ENCODE measurements around the gene TSR2.
"Not testable (repeated sequence)": the region's sequence is repeated elsewhere in the genome, so short reads cannot be mapped to it uniquely, and the experiment has no call there.

The TSR2 gene

DNA sequence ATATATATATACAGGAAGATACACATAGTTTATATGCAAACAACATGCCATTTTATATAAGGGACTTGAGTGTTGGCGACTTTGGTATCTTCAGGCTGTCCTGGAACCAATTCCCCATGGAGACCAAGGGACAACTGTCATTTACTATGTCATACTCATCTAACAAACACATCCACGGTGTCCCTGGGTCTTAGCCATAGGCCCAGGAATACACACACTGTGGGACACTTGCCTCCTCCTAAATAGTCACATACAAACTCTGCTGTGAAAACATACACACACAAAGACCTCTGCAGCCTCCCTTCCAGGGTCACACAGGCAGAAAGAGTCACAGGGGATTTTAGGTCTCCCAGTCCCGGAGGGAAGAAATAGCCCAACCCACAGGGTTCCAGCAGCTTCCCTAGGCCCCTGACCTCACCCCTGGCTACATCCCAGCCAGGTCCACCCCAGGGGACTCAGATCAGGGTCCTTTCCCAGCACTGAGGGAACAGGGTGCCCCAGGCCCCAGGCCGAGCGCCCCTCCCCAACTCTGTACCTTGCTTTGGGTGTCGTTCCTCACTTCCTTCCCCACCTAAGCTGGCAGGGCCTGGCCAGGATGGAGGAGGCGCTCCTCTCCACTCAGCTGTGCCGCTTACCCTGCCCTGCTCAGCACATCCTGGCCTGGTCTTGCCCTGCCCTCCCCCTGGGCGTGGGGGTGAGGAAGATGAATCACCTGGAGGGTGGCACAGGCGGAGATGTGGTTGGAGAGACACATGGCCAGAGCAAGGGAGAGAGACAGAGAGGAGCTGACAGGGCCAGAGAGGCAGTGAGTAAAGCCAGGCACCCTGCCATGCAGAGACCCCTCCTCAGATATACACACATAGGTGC, 34.0 kb downstream of the TSR2 start:
- DNase-seq = no peak

DNA sequence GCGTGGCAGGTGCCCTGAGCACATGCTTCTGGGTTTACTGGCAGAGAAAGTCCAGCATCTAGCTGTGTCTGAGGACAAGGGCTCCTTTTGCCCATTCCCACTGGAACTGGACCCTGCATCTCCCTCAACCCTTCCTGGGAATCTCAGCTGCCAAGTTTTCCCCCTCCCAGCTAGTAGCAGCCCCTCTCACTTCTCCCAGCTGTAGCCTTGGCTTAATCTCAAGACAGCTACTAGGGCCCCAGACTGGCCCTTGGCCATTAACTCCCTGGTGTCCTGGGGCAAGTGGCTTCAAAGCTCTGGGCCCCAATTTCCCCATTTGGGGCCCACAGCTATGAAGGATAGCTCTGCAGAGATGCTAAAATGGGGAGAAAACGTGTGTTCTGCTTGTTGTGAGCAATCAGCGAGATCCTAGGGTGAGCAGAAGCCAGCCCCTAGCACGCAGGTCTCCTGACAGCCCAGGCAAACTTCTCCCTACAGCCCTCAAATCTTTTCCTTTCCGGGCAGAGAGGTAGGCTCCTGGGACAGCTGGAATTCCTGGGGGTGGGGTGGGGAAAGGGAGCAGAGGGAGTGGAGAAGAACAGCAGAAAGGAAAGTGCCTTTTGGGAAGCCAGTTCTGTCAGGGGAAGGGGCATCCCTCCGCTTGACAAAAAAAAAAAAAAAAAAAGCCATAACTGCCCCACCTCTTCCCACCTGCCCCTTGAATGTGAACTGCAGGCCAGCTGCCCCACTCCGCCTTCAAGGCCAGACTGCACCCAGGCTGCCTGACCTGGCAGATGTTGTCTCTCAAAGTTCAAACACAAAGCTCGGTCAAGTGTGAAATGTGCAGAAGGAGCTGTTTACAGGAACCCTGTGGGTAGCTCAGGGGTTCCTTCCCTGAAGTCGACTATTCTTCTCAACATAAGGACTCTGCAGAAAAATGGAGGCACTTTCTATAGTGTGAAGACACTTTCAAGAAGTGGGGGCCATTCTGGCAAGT, 39.2 kb downstream of the TSR2 start:
- DNase-seq = no peak

DNA sequence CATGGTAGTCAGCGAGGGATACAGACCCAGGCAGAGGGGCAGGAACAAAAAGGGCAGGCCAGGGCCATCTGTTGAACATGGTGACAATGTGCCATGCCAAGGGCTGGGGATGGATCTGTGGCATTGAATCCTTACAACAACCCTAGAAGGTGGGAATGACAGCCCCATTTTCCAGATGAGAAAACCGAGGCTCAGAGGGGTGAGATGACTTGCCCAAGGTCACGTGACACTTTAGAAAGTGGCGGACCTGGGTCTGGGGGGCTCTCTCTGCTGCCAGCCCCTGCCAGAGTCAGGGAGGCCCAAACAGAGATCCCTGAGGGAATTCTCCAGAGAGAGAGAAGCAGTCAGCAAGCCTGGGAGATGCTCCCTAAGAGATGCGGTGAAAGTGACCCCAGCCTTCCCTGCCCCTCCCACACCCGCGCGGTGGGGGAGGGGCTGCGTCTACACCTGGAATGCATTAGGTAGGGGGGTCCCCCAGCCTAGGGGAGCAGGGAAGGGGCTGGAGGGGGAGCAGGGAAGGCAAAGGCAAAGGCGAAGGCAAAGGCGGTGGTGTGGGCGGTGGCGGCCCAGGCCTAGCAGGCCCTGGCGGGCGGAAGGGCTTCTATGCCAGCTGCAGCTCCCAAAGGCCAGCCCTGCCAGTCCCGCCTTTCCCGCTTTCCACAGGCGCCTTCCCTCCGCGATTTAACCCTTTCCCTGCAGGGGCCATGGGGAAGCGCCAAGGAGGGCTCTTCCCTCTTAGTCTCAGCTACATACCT, 42.8 kb downstream of the TSR2 start:
- DNase-seq = no peak

DNA sequence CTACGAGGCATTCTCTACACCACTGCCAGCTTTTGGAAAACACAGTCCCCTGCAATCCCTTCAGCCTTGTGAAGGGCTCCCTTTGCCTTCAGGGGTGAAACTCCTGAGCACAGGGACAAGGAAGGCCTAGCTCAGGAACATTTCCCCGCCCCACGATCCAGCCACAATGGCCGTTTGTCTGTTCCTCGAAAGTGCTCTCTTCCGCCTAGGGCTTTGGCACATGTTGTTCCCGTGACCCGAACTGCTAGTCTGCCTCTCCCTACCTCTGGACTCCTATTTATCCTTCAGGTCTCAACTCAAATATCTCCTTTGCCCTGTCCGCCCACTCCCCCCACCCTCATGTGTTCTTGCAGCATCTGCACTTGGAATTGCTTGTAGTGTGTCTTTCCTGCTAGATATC, 43.7 kb downstream of the TSR2 start:
- no peak for DNase-seq

DNA sequence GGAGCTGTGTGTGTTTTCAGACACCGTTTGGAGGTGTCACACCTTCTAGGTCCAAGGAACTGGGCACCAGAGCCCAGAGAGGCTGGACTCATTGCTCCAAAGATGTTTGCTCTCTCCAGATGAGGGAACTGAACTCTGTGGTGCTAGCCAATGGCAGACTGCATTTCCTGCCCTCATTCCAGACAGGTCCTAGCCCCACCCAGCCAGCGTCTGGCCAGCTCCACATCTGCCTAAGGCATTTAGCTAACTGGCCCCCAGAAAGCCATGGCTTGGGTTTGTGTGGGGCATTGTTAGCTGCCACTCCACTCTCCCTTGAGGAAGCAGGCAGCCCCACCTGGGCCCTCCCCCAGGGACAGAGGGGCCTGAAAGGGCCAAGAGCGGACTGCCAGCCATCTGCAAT, 44.5 kb downstream of the TSR2 start:
- no peak for DNase-seq

DNA sequence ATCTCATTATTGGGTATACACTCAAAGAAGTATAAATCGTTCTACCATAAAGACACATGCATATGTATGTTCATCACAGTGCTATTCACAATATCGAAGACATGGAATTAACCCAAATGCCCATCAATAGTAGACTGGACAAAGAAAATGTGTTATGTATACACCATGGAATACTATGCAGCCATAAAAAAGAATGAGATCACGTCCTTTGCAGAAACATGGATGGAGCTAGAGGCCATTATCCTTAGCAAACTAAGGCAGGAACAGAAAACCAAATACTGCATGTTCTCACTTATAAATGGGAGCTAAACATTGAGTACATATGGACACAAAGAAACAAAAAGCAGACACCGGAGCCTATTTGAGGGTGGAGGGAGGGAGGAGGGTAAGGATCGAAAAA, 49.6 kb downstream of the TSR2 start:
- DNase-seq = not testable (repeated sequence)

- no peak for DNase-seq
Observed at GRCh38 chrX:54492340-54492739, 52.1 kb downstream of the TSR2 start.

DNA sequence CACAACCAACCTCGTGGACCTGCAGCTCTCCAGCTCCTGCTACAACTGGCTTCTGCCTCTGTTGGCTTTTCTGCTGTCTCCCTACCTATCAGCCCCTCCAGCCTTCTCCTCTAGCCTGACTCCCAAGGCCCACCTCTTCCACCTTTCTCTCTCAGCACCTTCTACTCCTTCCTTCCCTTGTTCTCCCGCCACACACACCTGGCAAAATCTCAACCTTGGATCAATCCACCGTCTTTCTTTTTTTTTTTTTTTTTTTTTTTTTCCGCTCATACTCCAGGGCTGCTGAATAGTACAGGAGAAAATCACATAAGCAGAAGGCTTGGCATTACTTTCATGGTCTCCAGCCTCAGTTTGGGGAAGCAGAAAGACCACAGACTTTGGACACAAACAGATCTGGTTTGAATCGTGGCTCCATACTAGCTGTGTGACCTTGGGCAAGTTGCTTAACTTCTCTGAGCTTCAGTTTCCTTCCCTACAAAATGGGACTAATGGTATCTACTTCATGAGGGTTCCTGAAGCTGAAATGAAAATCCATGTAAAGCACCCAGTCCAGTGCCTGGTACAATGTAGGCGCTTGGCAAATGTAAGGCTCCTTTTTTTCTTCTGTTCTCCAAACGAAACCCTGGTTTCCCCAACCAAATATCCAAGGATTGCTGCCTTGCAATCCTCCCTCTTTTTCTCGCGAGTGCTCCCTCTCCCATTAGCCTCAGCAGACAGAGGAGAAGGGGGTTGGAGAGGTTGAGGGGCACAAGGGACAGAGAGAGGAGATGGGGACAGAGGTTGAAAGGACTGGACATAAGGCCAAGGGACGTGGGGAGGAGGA, 54.2 kb downstream of the TSR2 start:
- DNase-seq = no peak

Measured in hematopoietic multipotent progenitor cell treated with erythropoietin and hydrocortisone succinate and interleukin-3 and kit ligand, for 8 days (in vitro differentiated cells).